Dermis microvascular lymphatic vessel endothelial cell (primary cell): ENCODE results near the gene SLC16A1. TPM values are rescaled to one million over a fixed set of nuclear protein-coding genes. Genes with fewer than 3 reads are reported as not detected.
"Not testable (repeated sequence)": the region's sequence is repeated elsewhere in the genome, so short reads cannot be mapped to it uniquely, and the experiment has no call there.

Experiments used
- DNase-seq, 2 donors: peaks; one replicate each; pipeline versions ENCODE4 v3.0.0 to v3.0.0-alpha.2; 2010; ENCODE audit warnings: low read depth in 2 of 2
- total RNA-seq: library from RNA; depleted of rRNA; stranded (reverse); fragments of >200 nt; gene quantifications from 2 replicates; pipeline ENCODE4 v1.2.1, GENCODE V29; 2014

The SLC16A1 gene
- total RNA-seq, 1 donor from 2014 or later, result 51.2 TPM

DNA sequence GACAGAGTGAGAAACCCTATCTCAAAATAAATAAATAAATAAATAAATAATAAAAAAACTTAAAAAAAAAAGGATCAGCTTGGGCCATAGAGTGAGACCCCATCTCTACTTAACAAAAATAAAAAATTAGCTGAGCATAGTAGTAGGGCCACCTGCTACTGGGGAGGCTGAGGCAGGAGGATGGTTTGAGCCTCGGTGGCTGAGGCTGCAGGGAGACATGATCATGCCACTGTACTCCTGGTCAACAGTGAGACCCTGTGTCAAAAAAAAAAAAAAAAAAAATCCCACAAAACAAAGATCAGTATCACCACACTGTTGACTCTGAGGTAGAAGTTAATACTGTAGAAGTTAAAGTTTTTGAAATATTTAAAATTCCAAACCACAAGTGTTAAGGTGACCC, 29.1 kb downstream of the SLC16A1 start:
- no peak for DNase-seq

DNA sequence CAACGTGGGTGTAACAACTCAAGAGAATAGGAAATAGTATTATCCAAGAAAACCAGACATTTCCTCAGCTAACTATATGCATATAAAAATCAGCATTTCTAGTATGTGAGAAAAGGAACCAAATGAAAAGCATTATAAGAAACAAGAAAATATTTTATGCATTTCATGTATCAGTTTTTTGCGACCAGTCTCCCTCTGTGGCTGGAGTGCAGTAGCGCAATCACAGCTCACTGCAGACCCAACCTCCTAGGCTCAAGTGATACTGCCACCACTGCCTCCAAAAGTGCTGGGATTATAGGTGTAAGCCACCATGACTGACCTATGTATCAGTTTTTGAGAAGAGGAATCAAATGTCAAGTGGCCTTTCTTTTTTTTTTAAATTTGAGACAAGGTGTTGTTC, 31.0 kb downstream of the SLC16A1 start:
- peak in 1 of 2 donors; percentile 23 for DNase-seq

DNA sequence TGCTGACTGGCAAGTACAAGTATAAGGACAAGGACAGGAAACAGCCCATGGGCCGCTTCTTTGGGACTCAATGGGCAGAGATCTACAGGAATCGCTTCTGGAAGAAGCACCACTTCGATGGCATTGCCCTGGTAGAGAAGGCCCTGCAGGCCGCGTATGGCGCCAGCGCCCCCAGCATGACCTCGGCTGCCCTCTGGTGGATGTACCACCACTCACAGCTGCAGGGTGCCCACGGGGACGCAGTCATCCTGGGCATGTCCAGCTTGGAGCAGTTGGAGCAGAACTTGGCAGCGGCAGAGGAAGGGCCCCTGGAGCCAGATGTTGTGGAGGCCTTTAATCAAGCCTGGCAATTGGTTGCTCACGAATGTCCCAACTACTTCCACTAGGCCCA, 32.0 kb downstream of the SLC16A1 start:
- DNase-seq, result no peak

DNA sequence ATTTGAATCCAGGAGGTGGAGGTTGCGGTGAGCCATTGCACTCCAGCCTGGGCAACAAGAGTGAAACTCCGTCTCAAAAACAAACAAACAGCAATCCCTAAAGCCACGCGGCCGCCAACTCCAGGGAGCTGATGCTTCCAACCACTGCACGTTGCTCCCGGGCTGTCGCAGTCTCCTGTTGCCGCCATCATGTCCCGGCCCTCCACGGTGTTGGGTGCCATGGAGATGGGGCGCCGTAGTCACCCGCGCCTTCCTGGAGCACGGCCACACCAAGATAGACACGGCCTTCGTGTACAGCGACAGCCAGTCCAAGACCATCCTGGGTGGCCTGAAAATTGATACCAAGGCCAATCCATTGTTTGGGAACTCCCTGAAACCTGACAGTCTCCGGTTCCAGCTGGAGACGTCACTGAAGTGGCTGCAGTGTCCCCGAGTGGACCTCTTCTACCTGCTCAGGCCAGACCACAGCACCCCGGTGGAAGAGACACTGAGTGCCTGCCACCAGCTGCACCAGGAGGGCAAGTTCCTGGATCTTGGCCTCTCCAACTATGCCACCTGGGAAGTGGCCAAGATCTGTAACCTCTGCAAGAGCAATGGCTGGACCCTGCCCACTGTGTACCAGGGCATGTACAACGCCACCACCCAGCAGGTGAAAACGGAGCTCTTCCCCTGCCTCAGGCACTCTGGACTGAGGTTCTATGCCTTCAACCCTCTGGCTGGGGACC, 32.6 kb downstream of the SLC16A1 start:
- DNase-seq, result no peak

DNA sequence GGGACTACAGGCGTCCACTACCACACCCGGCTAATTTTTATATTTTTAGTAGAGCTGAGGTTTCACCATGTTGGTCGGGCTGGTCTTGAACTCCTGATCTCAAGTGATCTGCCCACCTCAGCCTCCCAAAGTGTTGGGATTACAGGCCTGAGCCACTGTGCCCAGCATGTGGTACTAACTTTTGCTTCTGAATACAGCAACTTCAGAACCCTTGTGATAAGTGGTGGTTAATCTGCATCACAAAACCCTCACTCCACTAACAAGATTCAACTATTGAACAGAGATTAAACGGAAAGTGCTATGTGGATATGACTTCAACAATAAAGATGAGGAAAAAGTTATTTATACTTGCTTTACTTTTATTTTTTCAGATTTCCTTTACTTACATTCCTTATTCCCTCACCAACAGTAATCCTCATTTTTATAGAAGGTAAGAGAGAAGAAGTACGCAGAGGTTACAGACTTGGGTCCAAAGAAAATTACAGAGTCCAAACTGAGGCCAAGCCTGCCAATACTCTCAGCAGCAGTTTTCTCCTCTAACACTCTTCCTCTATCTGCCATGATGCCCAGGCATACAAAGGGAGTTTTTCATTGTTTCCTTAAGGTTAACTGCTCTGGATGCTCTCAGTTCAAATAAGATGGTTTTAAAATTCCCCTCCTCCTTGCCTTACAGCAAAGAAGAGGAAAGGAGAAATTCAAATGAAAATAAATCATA, 44.3 kb downstream of the SLC16A1 start:
- DNase-seq, result no peak

DNA sequence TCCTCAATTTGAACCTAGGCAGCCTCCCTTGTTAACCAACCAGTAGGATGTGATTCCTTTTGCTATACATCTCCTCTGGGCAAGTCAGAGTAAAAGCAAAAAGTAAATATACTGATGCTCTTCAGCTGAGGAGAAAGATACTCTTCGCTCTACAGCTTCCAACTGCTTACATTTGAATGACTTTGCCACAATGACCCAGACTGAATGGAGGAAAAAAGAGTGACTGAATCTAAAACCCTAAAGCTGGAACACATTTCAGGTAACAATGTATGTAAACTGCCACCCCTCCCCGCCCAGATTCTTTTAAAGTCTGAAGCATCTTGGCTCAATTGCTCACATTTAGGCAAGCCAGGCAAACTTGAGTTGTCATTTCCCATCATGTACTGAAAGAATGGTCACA, 46.1 kb downstream of the SLC16A1 start:
- DNase-seq, result no peak

DNA sequence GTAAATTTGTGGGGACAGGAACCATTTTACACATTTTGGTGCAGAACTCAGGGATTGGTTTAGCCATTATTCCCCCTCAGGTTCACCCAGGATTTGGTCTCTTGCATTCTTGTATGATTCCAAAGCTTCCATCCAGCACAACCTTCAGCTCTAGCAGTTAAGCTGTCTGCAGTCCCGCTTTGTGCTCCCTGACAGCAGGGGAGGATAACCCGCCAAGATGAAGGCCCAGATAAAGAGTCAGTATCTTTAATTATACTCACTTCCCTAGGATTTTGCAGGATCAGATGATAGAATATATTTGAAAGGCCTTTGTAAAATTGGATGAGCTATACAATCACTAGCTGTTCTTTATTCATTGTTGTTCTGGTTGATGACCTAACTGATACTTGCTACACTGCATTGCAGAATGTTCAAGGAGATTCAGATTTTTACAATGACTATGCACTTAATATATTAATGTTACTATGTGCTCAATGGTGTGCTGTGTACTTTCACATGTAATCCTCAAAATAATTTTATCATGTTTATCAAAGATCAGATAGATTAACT, 49.8 kb downstream of the SLC16A1 start:
- DNase-seq, result no peak

DNA sequence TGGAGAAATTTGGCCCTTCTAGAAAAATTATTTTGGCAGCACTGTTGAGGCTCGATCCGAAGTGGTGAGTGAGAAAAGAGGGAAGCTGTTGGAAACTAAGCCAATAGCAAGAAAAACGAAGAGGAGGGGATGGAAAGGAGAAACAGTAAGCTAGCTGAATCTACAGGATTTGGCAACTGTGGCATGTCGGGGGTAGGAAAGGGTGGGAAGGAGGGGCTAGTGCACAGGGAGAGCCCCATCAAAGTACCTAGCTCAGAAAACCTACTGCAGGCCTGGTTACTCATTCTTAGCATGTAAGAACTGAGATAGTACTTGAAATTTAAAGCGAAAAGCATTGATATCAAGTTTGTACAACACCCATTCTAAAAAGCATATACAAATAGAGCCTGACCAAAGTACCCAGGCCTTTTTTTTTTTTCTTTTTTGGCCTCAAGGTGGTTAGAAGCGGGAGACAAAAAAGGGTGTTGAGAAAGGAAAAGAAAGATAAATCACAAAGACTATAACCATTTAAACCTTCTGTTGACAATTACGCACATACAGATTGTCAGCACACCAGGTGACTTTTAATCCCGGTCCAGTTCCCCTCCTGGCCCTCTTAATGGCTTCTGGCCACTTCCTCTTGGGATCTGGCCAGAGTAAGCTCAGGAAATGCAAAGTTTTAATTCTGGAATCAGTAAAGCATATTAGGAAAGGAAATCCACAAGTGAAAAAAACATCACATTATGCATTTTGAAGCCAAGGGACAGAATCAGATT, 50.4 kb downstream of the SLC16A1 start:
- DNase-seq, result peak; percentile 68 to 78

DNA sequence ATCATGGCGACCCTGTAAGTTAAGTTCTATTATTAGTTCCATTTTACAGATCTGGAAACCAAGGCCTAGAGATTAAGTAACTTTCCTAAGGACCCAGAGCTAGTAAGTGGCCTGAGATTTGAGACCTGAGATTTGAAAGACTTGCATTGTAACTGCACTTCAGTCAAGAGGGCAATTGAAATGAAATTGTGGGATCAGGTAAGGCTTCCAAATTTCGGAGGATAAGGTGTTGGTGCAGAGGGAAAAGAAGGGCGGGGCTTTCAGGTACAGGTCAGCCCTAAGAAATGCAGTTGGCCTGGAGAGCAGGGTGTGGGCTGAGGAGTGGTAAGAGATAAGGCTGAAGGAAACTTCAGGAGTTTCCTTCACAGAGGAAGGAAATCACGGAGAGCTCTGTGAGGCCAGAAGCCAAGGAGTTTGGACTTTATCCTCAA, 51.1 kb downstream of the SLC16A1 start:
- DNase-seq, result no peak

DNA sequence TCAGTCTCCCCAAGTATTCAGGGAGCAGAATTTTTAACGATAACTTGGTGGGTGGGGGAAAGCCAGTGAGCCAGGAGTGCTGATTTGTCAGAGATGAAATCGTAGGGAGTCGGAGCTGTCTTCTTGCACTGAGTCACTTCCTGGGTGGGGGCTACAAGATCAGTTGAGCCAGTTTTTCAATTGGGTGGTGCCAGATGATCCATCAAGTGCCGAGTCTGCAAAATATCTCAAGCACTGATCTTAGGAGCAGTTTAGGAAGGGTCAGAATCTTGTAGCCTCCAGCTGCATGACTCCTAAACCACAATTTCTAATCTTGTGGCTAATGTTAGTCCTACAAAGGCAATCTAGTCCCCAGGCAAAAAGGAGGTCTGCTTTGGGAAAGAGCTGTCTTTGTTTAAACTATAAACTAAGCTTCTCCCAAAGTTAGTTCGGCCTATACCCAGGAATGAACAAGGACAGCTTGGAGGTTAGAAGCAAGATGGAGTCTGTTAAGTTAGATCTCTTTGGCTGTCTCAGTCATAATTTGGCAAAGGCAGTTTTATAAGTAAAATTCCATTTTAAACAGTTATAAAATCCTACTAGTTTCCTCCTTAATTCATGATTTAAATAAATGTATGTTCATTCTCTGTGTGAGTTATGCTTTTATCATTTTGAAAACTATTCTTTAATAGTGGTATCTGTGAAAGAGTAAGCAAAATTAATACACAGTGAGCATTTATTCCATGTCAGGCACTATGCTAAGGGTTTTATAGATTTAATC, 51.7 kb downstream of the SLC16A1 start:
- DNase-seq, result peak in 1 of 2 donors; percentile 18

DNA sequence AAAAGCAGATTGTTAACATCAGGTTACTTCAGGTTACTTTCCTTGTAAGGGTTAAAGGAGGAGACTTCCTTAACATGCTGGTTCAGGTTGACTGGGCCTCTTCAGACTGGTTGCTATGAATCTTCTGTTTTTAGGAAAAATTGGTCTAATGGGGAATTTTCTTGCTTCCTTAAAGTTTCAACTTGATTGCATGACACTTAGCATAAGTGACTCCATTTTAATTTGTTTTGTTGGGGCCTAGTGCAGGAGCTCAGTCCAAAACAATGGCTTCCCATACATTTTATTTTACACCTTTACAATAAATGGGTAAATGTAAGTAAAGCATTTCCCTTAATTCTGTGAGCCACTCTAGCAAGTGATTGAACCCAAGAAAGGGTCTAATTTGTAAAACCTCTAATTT, 53.8 kb downstream of the SLC16A1 start:
- DNase-seq, result no peak

DNA sequence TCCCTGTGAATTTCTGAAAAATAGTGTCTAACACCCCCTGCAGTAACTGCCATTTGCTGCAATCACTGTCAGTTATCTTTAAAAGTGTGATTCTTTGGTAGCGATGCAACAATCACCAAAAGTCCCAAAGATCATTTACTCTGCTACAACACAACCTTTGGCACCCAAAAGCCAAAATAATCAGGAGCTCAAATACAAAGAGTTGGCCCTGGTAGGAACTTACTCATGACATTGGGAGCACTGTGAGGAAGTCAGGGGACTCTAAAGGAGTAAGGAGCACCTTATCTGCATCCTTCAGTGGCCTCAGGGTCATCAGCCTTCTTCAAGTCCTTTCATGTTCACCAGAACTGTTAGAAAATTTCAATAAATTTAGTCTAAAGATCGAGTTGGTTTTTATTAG, 54.6 kb downstream of the SLC16A1 start:
- no peak for DNase-seq

DNA sequence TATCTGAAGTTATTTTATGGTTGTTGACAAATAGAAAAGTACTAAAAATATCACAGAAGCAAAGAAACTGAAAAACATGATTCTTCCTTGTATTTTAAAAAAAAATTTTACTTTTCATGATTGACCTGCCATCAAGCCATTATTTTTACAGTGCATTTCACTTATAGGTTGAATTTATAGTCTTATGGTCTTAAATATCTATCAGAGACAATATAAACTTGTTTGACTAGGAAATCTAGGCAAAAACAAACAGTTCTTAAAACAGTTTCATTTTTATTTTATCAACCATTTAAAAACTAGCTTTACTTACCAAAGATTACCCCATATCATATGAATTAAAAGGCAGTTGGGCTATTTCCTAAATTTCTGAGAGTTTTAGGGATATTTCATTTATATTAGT, 59.2 kb downstream of the SLC16A1 start:
- DNase-seq, result no peak

DNA sequence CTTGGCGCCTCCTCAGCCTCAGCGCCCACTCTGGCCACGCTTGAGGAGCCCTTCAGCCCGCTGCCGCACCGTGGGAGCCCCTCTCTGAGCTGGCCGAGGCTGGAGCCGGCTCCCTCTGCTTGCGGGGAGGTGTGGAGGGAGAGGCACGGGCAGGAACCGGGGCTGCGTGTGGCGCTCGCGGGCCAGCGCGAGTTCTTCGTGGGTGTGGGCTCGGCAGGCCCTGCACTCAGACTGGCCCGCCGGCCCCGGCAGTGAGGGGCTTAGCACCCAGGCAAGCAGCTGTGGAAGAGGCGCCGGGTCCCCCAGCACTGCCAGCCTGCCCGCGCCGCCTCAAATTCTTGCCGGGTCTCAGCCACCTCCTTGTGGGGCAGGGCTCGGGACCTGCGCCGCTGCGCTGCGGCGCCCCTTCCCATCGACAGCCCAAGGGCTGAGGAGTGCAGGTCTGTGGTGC, 61.4 kb downstream of the SLC16A1 start:
- DNase-seq, result no peak

DNA sequence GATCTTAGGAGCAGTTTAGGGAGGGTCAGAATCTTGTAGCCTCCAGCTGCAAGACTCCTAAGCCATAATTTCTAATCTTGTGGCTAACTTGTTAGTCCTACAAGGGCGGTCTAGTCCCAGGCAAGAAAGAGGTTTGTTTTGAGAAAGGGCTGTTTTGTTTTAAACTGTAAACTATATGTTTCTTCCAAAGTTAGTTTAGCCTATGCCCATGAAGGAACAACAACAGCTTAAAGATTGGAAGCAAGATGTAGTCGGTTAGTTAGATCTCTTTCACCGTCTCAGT, 62.0 kb downstream of the SLC16A1 start:
- no peak for DNase-seq

DNA sequence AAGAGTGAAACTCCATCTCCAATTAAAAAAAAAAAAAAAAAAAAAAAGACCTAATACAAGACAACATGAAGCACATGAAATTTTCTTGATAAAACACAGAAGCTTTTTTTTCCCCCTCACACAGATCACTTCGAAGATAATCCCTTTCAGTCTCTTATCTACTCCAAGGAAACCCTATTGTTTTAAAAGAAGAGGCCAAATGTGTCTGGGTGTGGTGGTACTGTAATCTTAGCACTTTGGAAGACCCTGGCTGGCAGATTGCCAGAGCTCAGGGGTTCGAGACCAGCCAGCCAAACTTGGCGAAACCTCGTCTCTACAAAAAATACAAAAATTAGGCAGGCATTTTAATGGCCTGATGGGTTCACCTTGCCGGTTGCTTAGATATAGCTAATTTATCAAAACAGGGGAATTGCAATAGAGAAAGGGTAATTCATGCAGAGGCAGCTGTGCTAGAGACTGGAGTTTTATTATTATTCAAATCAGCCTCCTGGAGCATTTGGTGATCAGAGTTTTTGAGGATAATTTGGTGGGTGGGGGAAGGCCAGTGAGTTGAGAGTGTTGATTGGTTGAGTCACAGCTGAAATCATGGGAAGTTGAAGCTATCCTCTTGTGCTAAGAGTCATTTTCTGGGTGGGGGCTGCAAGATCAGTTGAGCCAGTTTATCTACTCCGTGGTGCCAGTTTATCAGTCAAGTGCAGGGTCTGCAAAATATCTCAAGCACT, 62.5 kb downstream of the SLC16A1 start:
- DNase-seq, result no peak

DNA sequence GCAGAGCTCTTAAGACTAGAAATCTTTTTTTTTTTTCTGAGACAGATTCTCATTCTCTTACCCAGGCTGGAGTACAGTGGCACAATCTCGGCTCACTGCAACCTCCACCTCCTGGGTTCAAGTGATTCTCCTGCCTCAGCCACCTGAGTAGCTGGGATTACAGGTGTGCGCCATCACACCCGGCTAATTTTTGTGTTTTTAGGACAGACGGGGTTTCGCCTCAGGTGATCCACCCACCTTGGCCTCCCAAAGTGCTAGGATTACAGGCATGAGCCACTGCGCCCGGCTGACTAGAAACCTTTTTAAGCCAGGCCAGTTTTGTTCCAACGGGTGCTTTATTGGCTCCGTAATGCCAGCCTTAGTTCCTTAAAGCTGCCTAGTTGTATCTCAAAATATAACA, 66.1 kb downstream of the SLC16A1 start:
- DNase-seq, result not testable (repeated sequence)

DNA sequence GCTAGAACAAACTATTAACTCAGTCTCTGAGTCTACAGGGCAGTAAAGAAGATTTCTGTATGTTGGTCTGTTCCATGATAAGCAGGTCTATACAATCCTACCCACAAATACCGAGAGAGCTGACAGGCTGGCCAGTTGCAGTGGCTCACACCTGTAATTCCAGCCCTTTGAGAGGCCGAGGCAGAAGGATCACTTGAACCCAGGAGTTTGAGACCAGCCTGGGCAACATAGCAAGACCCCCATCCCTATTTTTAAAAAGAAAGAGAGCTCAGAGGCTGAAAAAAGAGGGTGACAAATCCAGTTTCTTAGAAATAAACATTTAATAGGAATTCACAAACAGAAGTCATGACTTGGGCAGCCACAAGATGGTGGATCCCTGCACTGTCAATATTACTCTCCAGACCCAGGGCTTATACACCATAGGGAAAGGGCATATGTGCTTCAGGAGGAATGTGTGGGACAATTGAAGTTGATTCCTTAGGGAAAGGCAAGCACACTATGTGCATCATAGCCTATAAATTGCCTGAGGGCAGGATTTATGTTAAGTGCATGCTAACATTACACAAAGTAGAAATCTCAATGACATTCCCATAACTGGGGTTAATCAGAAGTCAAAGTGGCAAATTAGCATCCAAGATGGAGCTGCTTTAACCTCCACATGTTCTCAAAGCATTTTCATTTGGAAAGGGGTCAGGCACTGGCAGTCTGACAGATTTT, 66.8 kb downstream of the SLC16A1 start:
- DNase-seq, result no peak

DNA sequence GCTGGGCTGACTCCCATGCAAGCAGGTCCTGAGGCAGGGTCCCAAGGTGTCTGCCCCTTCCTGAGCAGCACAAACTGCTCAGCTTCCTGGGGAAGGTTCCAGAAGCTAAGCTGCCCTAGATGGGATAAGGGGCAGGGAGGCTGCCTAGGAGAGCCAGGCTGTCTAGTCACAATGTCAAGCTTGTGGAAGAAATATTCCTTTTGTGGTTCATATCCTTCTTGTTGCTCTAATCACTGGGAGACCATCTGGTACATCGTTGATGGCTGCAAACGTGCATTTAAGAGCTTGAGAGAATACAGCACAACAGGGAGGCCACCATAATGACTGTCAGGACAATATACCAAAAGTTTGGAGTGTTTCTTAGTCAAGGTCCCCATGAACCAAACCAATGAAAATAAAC, 67.4 kb downstream of the SLC16A1 start:
- no peak for DNase-seq

DNA sequence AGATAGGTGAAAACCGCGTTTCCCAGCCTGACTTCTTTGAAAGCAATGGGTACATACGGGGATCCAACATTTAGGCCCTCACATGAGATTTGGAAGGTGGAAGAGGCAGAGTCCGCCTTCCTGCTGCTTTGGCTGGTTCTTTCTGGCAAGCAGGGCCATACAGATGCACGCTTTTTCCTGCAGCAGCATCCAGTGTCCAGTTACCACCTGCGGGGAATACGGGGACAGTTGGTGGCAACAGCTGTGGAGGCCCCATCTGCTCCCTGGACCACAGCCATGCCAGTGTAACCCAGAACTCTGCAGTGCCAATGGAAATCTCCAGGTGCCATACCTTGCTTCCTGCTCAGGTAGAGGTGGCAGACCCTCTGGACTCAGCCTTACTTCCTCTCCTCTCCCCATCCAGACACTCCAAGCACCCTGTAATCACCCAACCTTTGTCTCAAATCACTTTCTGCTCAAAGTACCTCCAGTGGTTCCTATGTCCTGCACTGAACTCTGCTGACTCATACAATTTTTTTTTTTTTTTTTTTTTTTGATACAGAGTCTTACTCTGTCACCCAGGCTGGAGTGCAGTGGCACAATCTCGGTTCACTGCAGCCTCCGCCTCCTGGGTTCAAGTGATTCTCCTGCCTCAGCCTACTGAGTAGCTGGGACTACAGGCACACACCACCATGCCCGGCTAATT, 68.3 kb downstream of the SLC16A1 start:
- DNase-seq, result no peak
